NCI-H1105 (cell line): Measurements from ENCODE around the gene OR4M2.
"Not testable (repeated sequence)": the region's sequence is repeated elsewhere in the genome, so short reads cannot be mapped to it uniquely, and the experiment has no call there.

Source experiments
- DNase-seq: peaks from one replicate; lab custom pipeline; 2025; lab: John Stamatoyannopoulos, UW

OR4M2 gene

GRCh38 chr15:22080227-22080626 lies at the start of gene OR4M2:
OR4M2 (plus strand) TSS chr15:22080527; CDS start chr15:22080625, 98 bp downstream.
- DNase-seq: not testable (repeated sequence)

GRCh38 chr15:22069267-22069666 lies 11.1 kb upstream of the OR4M2 start:
- not testable (repeated sequence) for DNase-seq

GRCh38 chr15:22081386-22081785 lies 1.1 kb downstream of the OR4M2 start:
- DNase-seq: not testable (repeated sequence)

- DNase-seq: not testable (repeated sequence)
These were observed 18.4 kb downstream of the OR4M2 start for GRCh38 chr15:22098616-22099253.

- DNase-seq: not testable (repeated sequence)
These were observed 19.1 kb downstream of the OR4M2 start for GRCh38 chr15:22099289-22099891.

- not testable (repeated sequence) for DNase-seq
These were observed 41.7 kb downstream of the OR4M2 start for GRCh38 chr15:22122033-22122432.
